PC-9 (cell line): ENCODE measurements around the gene PAQR4.

Experiments used
- CTCF ChIP-seq: fragments of 200-600 bp; sonication (generic); conservative IDR thresholded peaks from 2 replicates; pipeline ENCODE4 v1.6.1; 2017; ENCODE audit warnings: mixed run types, antibody characterized with exemption, mild to moderate bottlenecking, moderate library complexity
- EZH2 ChIP-seq: fragments of 200-600 bp; sonication (generic); IDR thresholded peaks from 2 replicates; pipeline ENCODE4 v1.8.0; 2017; ENCODE audit warnings: antibody characterized with exemption, low read depth

- TF ChIP-seq CTCF (no peak), EZH2 (no peak)
These were observed 4.6 kb downstream of the PAQR4 start for GRCh38 chr16:2973605-2974318.
